H9 (cell line): ENCODE measurements around the gene MGLL. TPM values are rescaled to one million over a fixed set of nuclear protein-coding genes. Genes with fewer than 3 reads are reported as not detected.

Source experiments
- DNase-seq: peaks from one replicate; pipeline ENCODE4 v3.0.0-alpha.2; 2017
- H2AFZ ChIP-seq: one replicate; pipeline ENCODE4 v1.6.1; 2013; ENCODE audit warnings: mild to moderate bottlenecking, low read length, control low read depth, moderate library complexity
- H2AK5ac ChIP-seq: 2 replicates; pipeline ENCODE4 v1.6.1; 2013; ENCODE audit warnings: low read length, control low read depth, mixed read lengths; ENCODE audit not compliant: insufficient read length
- H2BK120ac ChIP-seq: one replicate; pipeline ENCODE4 v1.6.1; 2013; ENCODE audit warnings: low read depth, mild to moderate bottlenecking, low read length, control low read depth, inconsistent platforms; ENCODE audit not compliant: poor library complexity, severe bottlenecking
- H2BK12ac ChIP-seq: 2 replicates; pipeline ENCODE4 v1.6.1; 2013; ENCODE audit warnings: low read length, control low read depth, mixed read lengths, low read depth; ENCODE audit not compliant: insufficient read length
- H2BK15ac ChIP-seq: 2 replicates; pipeline ENCODE4 v1.6.1; 2013; ENCODE audit warnings: low read depth, low read length, control low read depth
- H2BK20ac ChIP-seq: one replicate; pipeline ENCODE4 v1.6.1; 2013; ENCODE audit warnings: low read depth, mild to moderate bottlenecking, low read length, control low read depth, inconsistent platforms; ENCODE audit not compliant: poor library complexity, severe bottlenecking
- H2BK5ac ChIP-seq: 2 replicates; pipeline ENCODE4 v1.6.1; 2013; ENCODE audit warnings: low read length, control low read depth, mixed read lengths; ENCODE audit not compliant: insufficient read length
- H3K14ac ChIP-seq: 2 replicates; pipeline ENCODE4 v1.6.1; 2013; ENCODE audit warnings: low read length, control low read depth; ENCODE audit not compliant: insufficient read depth
- H3K18ac ChIP-seq: 2 replicates; pipeline ENCODE4 v1.6.1; 2013; ENCODE audit warnings: low read depth, mild to moderate bottlenecking, mixed read lengths, low read length, control low read depth; ENCODE audit not compliant: insufficient read length
- H3K23ac ChIP-seq: 2 replicates; pipeline ENCODE4 v1.6.1; 2013; ENCODE audit warnings: low read length, control low read depth, mixed read lengths, low read depth; ENCODE audit not compliant: insufficient read length
- H3K23me2 ChIP-seq: 2 replicates; pipeline ENCODE4 v1.6.1; 2013; ENCODE audit warnings: low read depth, mild to moderate bottlenecking, mixed read lengths, low read length, control low read depth; ENCODE audit not compliant: insufficient read length, poor library complexity, severe bottlenecking
- H3K27ac ChIP-seq: 2 replicates; pipeline ENCODE4 v1.5.1; 2013; ENCODE audit warnings: low read length, control low read depth, mixed read lengths, low read depth; ENCODE audit not compliant: insufficient read length
- H3K27me3 ChIP-seq: 2 replicates; pipeline ENCODE4 v1.6.1; 2013; ENCODE audit warnings: low read length, control low read depth, inconsistent platforms; ENCODE audit not compliant: insufficient read depth
- H3K4ac ChIP-seq: 2 replicates; pipeline ENCODE4 v1.6.1; 2013; ENCODE audit warnings: low read depth, mild to moderate bottlenecking, control low read depth, inconsistent platforms, low read length, moderate library complexity
- H3K4me1 ChIP-seq: 2 replicates; pipeline ENCODE4 v1.6.1; 2013; ENCODE audit warnings: low read length, control low read depth, inconsistent platforms; ENCODE audit not compliant: insufficient read depth
- H3K4me2 ChIP-seq: 2 replicates; pipeline ENCODE4 v1.6.1; 2013; ENCODE audit warnings: low read length, control low read depth, mixed read lengths; ENCODE audit not compliant: insufficient read length, insufficient read depth
- H3K56ac ChIP-seq: 2 replicates; pipeline ENCODE4 v1.6.1; 2013; ENCODE audit warnings: low read depth, mild to moderate bottlenecking, mixed read lengths, low read length, control low read depth; ENCODE audit not compliant: insufficient read length
- H3K79me1 ChIP-seq: 2 replicates; pipeline ENCODE4 v1.6.1; 2013; ENCODE audit warnings: low read depth, mild to moderate bottlenecking, moderate library complexity, low read length, control low read depth, inconsistent platforms; ENCODE audit not compliant: insufficient read depth, poor library complexity, severe bottlenecking
- H3K79me2 ChIP-seq: 2 replicates; pipeline ENCODE4 v1.6.1; 2013; ENCODE audit warnings: low read length, control low read depth, inconsistent platforms; ENCODE audit not compliant: insufficient read depth
- H3K9ac ChIP-seq: 2 replicates; pipeline ENCODE4 v1.6.1; 2013; ENCODE audit warnings: low read length, control low read depth, mixed read lengths; ENCODE audit not compliant: insufficient read length; ENCODE audit errors: extremely low read depth
- H3K9me3 ChIP-seq: one replicate; pipeline ENCODE4 v1.6.1; 2013; ENCODE audit warnings: low read depth, low read length, inconsistent platforms; ENCODE audit not compliant: control insufficient read depth
- H3T11ph ChIP-seq: one replicate; pipeline ENCODE4 v1.6.1; 2013; ENCODE audit warnings: mild to moderate bottlenecking, low read length, control low read depth, inconsistent platforms
- H4K20me1 ChIP-seq: one replicate; pipeline ENCODE4 v1.6.1; 2013; ENCODE audit not compliant: control insufficient read depth, insufficient read length, insufficient read depth
- H4K5ac ChIP-seq: 2 replicates; pipeline ENCODE4 v1.6.1; 2013; ENCODE audit warnings: low read depth, mild to moderate bottlenecking, mixed read lengths, low read length, control low read depth; ENCODE audit not compliant: insufficient read length
- H4K8ac ChIP-seq: replicated peaks from 2 replicates; pipeline ENCODE4 v1.6.1; 2013; ENCODE audit warnings: low read length, control low read depth, mixed read lengths, low read depth; ENCODE audit not compliant: insufficient read length
- H4K91ac ChIP-seq: 2 replicates; pipeline ENCODE4 v1.6.1; 2013; ENCODE audit warnings: low read depth, mild to moderate bottlenecking, moderate library complexity, mixed read lengths, low read length, control low read depth; ENCODE audit not compliant: insufficient read length
- H3K27ac Mint-ChIP-seq, 3 experiments: 2 replicates in 2 of 3; 3 replicates in 1 of 3; pipeline ENCODE4 v1.8.0; 2020 to 2021; ENCODE audit warnings: mixed read lengths in 3 of 3, mild to moderate bottlenecking in 1 of 3, moderate library complexity in 1 of 3
- H3K27me3 Mint-ChIP-seq: 2 replicates; pipeline ENCODE4 v1.8.0; 2021; ENCODE audit warnings: low read depth, mild to moderate bottlenecking, moderate library complexity, mixed read lengths
- H3K36me3 Mint-ChIP-seq, 3 experiments: 2 replicates in 2 of 3; 3 replicates in 1 of 3; pipeline ENCODE4 v1.8.0; 2020 to 2021; ENCODE audit warnings: low read depth in 3 of 3, mixed read lengths in 3 of 3; ENCODE audit not compliant: insufficient read depth in 1 of 3
- H3K4me1 Mint-ChIP-seq, 2 experiments: 2 replicates each; pipeline ENCODE4 v1.8.0; 2020; ENCODE audit warnings: mixed read lengths in 2 of 2
- H3K4me3 Mint-ChIP-seq, 2 experiments: 2 replicates in 1 of 2; 3 replicates in 1 of 2; pipeline ENCODE4 v1.8.0; 2020 to 2021; ENCODE audit warnings: mild to moderate bottlenecking in 2 of 2, mixed read lengths in 2 of 2, moderate library complexity in 1 of 2
- H3K9me3 Mint-ChIP-seq, 2 experiments: 2 replicates in 1 of 2; 3 replicates in 1 of 2; pipeline ENCODE4 v1.8.0; 2020; ENCODE audit warnings: mild to moderate bottlenecking in 2 of 2, mixed read lengths in 2 of 2, moderate library complexity in 1 of 2
- CTCF ChIP-seq: fragments of 200-600 bp; sonication (generic); conservative IDR thresholded peaks from 3 replicates; pipeline ENCODE4 v1.8.0; 2021; ENCODE audit warnings: antibody characterized with exemption, mild to moderate bottlenecking
- WGBS: extraction: QIAGEN DNeasy Blood & Tissue Kit; methylation state at CpG from one replicate; pipeline ENCODE4 v1.1.7; 2013; ENCODE audit warnings: missing lambda C conversion rate, low lambda C conversion rate, mixed read lengths; ENCODE audit not compliant: insufficient read length; ENCODE audit errors: extremely low coverage; 5-methylcytosine and 5-hydroxymethylcytosine counted together
- total RNA-seq: library from RNA; stranded (reverse); gene quantifications from 2 replicates; pipeline ENCODE4 v1.2.1, GENCODE V29; 2021

The MGLL gene
- total RNA-seq, 1 experiment from 2014 or later = 0.11 TPM

- H3K9ac ChIP-seq = no peak overlapping the region
- no peak for TF ChIP-seq CTCF
- no peak overlapping the region for H3K18ac ChIP-seq
- no peak overlapping the region for H2BK20ac ChIP-seq
- no peak overlapping the region for H4K91ac ChIP-seq
- H3K27ac Mint-ChIP-seq = no peak overlapping the region
- no peaks in the 10 kb centered on the region for H3K9me3 ChIP-seq
- H3K4me3 Mint-ChIP-seq = no peak overlapping the region
- DNase-seq = no peak
- no peak overlapping the region for H2BK12ac ChIP-seq
- no peak overlapping the region for H2AFZ ChIP-seq
- no peaks in the 10 kb centered on the region for H3K9me3 Mint-ChIP-seq
- no peak overlapping the region for H3K27ac ChIP-seq
- H3T11ph ChIP-seq = no peak overlapping the region
- no peaks in the 10 kb centered on the region for H3K36me3 Mint-ChIP-seq
- no peak overlapping the region for H3K4me2 ChIP-seq
- H3K23ac ChIP-seq = no peak overlapping the region
- peaks cover 9 to 14% of the 10 kb centered on the region in 2 experiments; a peak in 3 of 4 replicates for H3K4me1 Mint-ChIP-seq
- H3K23me2 ChIP-seq = no peaks in the 10 kb centered on the region
- no peak overlapping the region for H3K14ac ChIP-seq
- no peak overlapping the region for H4K5ac ChIP-seq
- no peaks in the 10 kb centered on the region for H3K4me1 ChIP-seq
- no peaks in the 10 kb centered on the region for H4K20me1 ChIP-seq
- H2BK5ac ChIP-seq = no peak overlapping the region
- no peak overlapping the region for H2AK5ac ChIP-seq
- peaks cover 9% of the 10 kb centered on the region for H3K27me3 Mint-ChIP-seq
- no peak overlapping the region for H2BK15ac ChIP-seq
- no peak overlapping the region for H3K56ac ChIP-seq
- H3K79me1 ChIP-seq = no peaks in the 10 kb centered on the region
- H3K79me2 ChIP-seq = no peaks in the 10 kb centered on the region
- H3K4ac ChIP-seq = no peak overlapping the region
- H2BK120ac ChIP-seq = no peak overlapping the region
- WGBS = no CpG with 5 or more reads among the region's 7 CpGs
- no peak overlapping the region for H4K8ac ChIP-seq
- no peaks in the 10 kb centered on the region for H3K27me3 ChIP-seq
Observed at GRCh38 chr3:127753338-127753737, 69.0 kb downstream of the MGLL start.
